Neural crest cell (in vitro differentiated cells): ENCODE data around the gene DDX5. TPM values are rescaled to one million over a fixed set of nuclear protein-coding genes. Genes with fewer than 3 reads are reported as not detected.

ENCODE experiments used
- DNase-seq: peaks from one replicate; pipeline ENCODE4 v3.0.0; 2021; ENCODE audit warnings: low read depth, mixed read lengths, low spot score
- H3K27ac Mint-ChIP-seq: one replicate; pipeline ENCODE4 v1.8.0; 2021; ENCODE audit warnings: mild to moderate bottlenecking, mixed read lengths; ENCODE audit not compliant: unreplicated experiment
- H3K27me3 Mint-ChIP-seq: 2 replicates; pipeline ENCODE4 v1.8.0; 2021; ENCODE audit warnings: low read depth, mild to moderate bottlenecking, mixed read lengths
- H3K36me3 Mint-ChIP-seq: 2 replicates; pipeline ENCODE4 v1.8.0; 2021; ENCODE audit warnings: low read depth, mild to moderate bottlenecking, mixed read lengths
- H3K4me1 Mint-ChIP-seq: 2 replicates; pipeline ENCODE4 v1.8.0; 2021; ENCODE audit warnings: mixed read lengths
- H3K4me3 Mint-ChIP-seq: one replicate; pipeline ENCODE4 v1.8.0; 2021; ENCODE audit warnings: mild to moderate bottlenecking, mixed read lengths
- H3K9me3 Mint-ChIP-seq: 2 replicates; pipeline ENCODE4 v1.8.0; 2021; ENCODE audit warnings: mixed read lengths
- long read RNA-seq: library from polyadenylated mRNA; unstranded; transcript quantifications from one replicate; pipeline ENCODE4 v2.0.0, GENCODE V29; 2020
- total RNA-seq: library from RNA; stranded (reverse); gene quantifications from 2 replicates; pipeline ENCODE4 v1.2.1, GENCODE V29; 2021
- TF ChIP-seq, protein P1 (sequence below): fragments of 200-600 bp; sonication (generic); conservative IDR thresholded peaks from 2 replicates; pipeline ENCODE4 v1.5.0; 2021; ENCODE audit warnings: antibody characterized with exemption, mild to moderate bottlenecking

Gene DDX5
- total RNA-seq = 905 and 941 TPM in 2 replicates
- long read RNA-seq, transcript DDX5-215 (12 exons, 3,558 nt) = minor isoform, 113 of 4,613 reads
- long read RNA-seq, transcript DDX5-201 (13 exons, 2,554 nt) = major isoform, 4,005 of 4,613 reads
- long read RNA-seq, partial matches to known transcripts = 332 of 4,613 reads
- long read RNA-seq, other reads (novel, unspliced or antisense) = 157 of 4,613 reads

DNA sequence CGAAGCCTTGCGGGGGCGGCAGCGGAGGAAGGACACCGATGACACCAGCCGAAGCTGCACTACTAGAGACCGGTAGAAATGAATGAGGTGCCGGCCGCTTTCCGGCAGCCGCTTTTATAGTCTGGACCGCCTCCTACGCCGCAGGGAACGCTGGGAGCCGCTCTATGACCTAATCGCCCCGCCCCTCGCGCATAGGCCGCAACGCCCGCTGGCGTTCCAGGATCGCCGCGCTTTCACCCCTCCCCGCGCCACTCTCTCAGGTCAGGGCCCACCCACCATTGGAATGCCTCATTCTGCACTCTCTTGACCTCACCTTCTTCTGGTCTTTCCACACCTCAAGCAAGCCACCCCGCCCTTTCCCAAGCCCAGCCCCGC lies at the start of gene DDX5:
Gene DDX5 (minus strand): TSS at position 89 of the 375 bp plus-strand sequence. CDS start 170 bp downstream, outside the sequence.
- H3K4me1 Mint-ChIP-seq = peaks cover 61% of the 10 kb centered on the region
- peaks cover 53% of the 10 kb centered on the region for H3K36me3 Mint-ChIP-seq
- peaks cover 31% of the 10 kb centered on the region for H3K27me3 Mint-ChIP-seq
- peak; percentile 94 for DNase-seq
- TF ChIP-seq, protein P1, sequence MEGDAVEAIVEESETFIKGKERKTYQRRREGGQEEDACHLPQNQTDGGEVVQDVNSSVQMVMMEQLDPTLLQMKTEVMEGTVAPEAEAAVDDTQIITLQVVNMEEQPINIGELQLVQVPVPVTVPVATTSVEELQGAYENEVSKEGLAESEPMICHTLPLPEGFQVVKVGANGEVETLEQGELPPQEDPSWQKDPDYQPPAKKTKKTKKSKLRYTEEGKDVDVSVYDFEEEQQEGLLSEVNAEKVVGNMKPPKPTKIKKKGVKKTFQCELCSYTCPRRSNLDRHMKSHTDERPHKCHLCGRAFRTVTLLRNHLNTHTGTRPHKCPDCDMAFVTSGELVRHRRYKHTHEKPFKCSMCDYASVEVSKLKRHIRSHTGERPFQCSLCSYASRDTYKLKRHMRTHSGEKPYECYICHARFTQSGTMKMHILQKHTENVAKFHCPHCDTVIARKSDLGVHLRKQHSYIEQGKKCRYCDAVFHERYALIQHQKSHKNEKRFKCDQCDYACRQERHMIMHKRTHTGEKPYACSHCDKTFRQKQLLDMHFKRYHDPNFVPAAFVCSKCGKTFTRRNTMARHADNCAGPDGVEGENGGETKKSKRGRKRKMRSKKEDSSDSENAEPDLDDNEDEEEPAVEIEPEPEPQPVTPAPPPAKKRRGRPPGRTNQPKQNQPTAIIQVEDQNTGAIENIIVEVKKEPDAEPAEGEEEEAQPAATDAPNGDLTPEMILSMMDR = no peak
- H3K4me3 Mint-ChIP-seq = peak within 1 kb of the TSS; percentile 100
- H3K27ac Mint-ChIP-seq = peak within 1 kb of the TSS; percentile 100
- H3K9me3 Mint-ChIP-seq = no peaks in the 10 kb centered on the region

DNA sequence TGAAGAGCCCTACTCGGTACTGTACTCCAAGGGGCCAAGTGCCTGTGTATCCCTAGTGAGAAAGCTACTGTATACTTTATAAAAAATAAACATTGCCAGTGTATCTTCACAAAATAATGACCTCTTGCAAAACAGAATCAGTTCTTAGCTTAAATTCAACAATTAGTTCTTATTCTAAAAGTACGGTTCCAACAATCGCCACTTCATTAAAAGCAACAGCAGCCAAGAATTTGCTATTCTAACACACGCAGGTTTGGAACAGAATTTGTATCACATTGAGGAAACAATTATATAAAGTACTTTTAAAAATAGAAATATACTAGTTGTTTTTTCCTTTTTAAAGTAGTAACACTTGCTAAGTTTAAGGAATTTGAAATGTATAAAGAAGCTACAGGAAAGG lies 49.2 kb upstream of the DDX5 start:
- Mint-ChIP-seq H3K9me3 (no peaks in the 10 kb centered on the region), H3K4me1 (peaks cover 7% of the 10 kb centered on the region), H3K36me3 (peaks cover 5% of the 10 kb centered on the region), H3K27ac (no peak overlapping the region), H3K4me3 (no peak overlapping the region), H3K27me3 (no peaks in the 10 kb centered on the region)
- DNase-seq = no peak
- TF ChIP-seq, protein P1 = no peak

DNA sequence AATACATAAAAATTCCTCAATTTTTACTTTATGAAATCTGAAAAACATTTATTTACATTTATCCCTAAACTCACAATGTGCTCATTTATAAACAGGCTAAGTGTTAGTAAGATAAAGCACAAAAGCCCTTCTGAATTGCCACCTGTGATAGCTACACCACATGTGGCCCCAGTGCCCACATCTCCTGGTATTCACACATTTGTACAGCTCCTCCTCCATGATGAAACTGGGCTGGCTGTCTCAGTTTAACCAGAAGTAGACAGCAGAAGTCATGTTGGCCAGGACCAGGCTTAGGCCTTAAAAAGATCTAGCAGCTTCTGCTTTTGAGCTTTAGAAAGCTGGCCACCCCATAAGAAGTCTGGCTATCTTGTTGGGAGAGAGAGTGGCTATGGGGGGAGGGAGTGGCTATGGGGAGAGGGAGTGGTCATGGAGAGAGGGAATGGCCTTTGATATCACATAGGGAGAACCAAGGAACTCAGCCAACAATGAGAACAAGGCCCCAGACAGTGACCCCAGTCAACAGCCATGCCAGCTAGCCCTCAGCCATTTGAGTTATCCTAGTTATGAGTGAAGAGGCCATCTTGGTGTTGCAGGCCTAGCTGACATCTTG lies 48.0 kb upstream of the DDX5 start:
- Mint-ChIP-seq H3K27ac (no peak overlapping the region), H3K4me1 (peaks cover 7% of the 10 kb centered on the region), H3K9me3 (no peaks in the 10 kb centered on the region), H3K36me3 (peaks cover 5% of the 10 kb centered on the region), H3K4me3 (no peak overlapping the region), H3K27me3 (no peaks in the 10 kb centered on the region)
- TF ChIP-seq, protein P1 = no peak
- DNase-seq = no peak

DNA sequence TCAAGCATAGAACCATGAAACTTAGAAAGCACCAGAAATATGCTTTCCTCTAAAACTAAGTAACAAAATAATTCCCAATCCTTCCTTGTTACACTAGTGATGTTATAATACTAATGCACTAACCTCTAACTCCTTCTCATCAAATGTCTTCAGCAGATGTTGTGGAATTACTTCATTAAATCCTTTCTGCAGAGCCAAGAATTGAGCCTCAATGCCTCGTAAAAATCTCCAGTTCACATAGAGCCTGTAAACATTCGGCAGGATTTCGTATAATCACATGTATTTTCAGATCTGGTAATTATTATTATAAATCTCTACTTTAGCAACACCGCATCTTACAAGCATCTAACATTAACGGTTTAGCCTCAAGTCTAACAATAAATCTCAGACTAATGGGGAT lies 45.4 kb upstream of the DDX5 start:
- Mint-ChIP-seq H3K4me3 (no peak overlapping the region), H3K9me3 (no peaks in the 10 kb centered on the region), H3K27me3 (no peaks in the 10 kb centered on the region), H3K27ac (peak overlapping the region; percentile 92), H3K36me3 (peaks cover 8% of the 10 kb centered on the region), H3K4me1 (peaks cover 11% of the 10 kb centered on the region)
- DNase-seq = no peak
- TF ChIP-seq, protein P1 = no peak

DNA sequence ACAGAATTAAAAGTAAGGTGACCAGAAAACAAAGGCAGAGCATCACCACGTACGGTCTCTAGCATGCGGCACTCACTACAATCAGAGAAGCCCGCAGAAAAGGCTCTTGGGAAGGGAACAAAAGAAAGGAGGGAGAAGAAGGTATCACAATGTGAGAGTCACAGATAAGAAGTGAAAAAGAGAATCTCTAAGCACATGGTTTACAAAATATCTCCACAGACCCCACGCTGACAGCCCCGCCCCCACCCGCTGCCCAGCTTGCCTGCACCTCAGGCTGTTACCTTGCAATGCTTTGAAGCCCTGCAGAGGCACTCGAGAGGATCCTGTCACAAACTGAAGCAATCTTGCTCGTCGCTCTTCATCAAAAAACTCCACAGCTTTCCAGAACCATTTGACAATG lies 41.2 kb upstream of the DDX5 start:
- H3K4me3 Mint-ChIP-seq = no peak overlapping the region
- peaks cover 11% of the 10 kb centered on the region for H3K4me1 Mint-ChIP-seq
- H3K27me3 Mint-ChIP-seq = no peaks in the 10 kb centered on the region
- no peaks in the 10 kb centered on the region for H3K9me3 Mint-ChIP-seq
- H3K27ac Mint-ChIP-seq = no peak overlapping the region
- TF ChIP-seq, protein P1 = no peak
- DNase-seq = no peak
- H3K36me3 Mint-ChIP-seq = peaks cover 10% of the 10 kb centered on the region
